IPS DF 4.7 (cell line): Measurements from ENCODE around the gene PLXNB3.

Experiments
- DNase-seq: peaks from one replicate; pipeline ENCODE4 v3.0.0-alpha.2; 2013; ENCODE audit warnings: low spot score; ENCODE audit errors: extremely low read depth

PLXNB3 gene

DNA sequence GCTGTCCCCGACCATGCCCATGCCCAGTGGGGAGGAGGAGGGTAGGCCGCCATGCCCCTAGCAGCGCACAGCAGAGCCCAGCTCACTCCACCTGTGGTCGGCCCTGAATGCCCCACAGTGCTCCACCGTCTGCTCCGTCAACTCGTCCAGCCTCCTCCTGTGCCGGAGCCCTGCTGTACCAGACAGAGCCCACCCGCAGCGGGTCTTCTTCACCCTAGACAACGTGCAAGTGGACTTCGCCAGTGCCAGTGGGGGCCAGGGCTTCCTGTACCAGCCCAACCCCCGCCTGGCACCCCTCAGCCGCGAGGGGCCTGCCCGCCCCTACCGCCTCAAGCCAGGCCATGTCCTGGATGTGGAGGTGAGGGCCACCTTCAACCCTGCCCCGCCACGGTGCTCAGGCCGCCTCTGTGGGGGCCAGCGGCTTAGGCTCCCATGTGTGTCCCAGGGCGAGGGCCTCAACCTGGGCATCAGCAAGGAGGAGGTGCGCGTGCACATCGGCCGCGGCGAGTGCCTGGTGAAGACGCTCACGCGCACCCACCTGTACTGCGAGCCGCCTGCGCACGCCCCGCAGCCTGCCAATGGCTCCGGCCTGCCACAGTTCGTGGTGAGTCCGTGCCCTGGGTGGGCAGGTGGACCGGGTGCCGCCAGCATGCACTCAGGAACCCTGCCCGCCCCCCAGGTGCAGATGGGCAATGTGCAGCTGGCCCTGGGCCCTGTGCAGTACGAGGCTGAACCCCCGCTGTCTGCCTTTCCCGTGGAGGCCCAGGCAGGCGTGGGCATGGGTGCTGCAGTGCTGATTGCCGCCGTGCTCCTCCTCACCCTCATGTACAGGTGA lies 9.9 kb downstream of the PLXNB3 start:
- DNase-seq: no peak

DNA sequence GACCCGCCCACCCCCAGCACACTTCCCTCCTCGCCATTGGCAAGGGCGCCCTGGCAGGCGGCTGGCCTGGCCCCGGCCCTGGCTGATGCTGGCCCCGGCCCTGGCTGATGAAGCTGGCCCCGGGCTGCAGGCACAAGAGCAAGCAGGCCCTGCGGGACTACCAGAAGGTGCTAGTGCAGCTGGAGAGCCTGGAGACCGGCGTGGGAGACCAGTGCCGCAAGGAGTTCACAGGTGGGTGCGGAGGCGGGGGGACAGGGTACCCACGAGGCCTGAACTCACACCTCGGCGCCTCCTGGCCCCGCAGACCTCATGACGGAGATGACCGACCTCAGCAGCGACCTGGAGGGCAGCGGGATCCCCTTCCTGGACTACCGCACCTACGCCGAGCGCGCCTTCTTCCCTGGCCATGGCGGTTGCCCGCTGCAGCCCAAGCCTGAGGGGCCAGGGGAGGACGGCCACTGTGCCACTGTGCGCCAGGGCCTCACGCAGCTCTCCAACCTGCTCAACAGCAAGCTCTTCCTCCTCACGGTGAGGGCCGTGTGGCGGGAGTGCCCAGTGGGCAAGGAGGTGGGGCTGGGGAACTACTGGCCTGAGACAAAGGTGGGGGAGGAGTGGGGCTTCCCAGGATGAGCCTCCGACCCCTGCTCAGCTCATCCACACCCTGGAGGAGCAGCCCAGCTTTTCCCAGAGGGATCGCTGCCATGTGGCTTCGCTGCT lies 10.7 kb downstream of the PLXNB3 start:
- no peak for DNase-seq

GRCh38 chrX:153775293-153776119 lies 11.5 kb downstream of the PLXNB3 start:
- DNase-seq: no peak

- DNase-seq: no peak
Observed at GRCh38 chrX:153776120-153776599, 12.1 kb downstream of the PLXNB3 start.

- no peak for DNase-seq
Observed at GRCh38 chrX:153776611-153777045, 12.6 kb downstream of the PLXNB3 start.

DNA sequence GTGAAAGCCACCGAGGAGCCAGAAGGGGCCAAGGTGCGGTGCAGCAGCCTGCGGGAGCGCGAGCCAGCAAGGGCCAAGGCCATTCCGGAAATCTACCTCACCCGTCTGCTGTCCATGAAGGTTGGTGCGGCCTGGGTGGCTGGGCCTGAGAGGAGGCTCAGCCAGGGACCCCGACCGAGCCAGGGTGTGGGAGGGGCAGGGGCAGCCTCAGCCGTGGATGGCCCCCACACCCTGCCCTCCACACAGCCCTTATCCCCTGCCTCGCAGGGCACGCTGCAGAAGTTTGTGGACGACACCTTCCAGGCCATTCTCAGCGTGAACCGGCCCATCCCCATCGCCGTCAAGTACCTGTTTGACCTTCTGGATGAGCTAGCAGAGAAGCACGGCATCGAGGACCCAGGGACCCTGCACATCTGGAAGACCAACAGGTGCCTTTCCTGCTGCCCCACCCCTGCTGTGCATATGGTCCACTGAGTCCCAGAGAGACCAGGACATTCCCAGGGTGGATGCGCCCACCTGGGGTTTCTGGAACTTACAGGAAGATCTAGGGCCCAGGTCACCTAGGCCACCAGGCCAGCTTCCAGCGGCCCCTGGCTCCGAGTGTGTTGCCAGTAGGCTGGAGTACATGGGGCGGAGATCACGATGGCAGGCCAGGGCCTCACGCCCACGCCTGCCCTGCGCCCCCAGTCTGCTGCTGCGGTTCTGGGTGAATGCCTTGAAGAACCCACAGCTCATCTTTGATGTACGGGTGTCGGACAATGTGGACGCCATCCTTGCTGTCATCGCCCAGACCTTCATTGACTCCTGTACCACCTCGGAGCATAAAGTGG lies 13.4 kb downstream of the PLXNB3 start:
- no peak for DNase-seq

DNA sequence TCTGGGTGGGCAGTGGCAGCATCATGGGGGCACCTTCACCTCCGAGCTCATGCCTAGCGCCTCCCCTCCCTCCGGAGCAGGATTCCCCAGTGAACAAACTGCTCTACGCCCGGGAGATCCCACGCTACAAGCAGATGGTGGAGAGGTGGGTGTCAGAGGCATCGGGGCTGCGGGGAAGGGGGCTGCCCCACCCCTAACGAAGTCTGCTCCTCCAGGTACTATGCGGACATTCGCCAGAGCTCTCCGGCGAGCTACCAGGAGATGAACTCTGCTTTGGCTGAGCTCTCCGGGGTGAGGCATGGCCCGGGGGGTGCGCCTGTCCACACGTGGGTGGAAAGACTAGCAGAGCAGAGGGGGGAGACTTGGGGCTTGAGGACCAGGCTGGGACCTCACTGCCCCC lies 14.1 kb downstream of the PLXNB3 start:
- no peak for DNase-seq

GRCh38 chrX:153778684-153779101 lies 14.6 kb downstream of the PLXNB3 start:
- DNase-seq: no peak

GRCh38 chrX:153779891-153780677 lies 16.0 kb downstream of the PLXNB3 start:
- no peak for DNase-seq

DNA sequence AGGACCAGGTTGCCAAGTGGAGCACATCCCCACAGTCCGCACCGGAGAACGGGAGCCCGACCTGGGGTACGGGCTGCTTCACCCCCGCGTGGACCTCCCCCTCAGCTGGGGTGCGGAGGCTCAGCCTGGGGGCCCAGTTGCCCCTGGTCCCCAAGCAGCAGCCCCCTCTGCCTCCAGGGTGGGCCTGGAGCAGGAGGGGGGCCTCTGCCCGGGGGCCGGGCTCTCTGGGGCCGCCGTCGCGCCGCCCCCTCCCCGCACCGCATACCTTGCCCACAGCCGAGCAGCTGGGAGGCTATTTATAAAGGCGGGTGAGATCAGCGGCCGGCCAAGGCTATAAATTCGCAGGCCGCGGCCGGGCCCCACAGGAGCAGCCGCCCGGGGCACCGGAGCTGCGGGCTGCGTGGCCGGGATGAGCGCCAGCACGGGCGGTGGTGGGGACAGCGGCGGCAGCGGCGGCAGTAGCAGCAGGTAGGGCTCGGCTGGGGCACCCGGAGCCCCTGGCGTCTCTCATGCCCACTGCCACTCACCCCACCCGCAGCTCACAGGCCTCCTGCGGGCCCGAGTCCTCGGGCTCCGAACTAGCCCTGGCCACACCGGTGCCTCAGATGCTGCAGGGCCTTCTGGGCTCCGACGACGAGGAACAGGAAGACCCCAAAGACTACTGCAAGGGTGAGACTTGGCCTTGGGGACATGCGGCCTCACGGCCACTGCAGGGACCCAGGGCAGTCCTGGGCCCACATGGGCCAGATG lies 16.8 kb downstream of the PLXNB3 start, which contains the start of gene SRPK3:
Gene SRPK3, plus strand, starts transcription at position 364 of the 750 bp plus-strand sequence. Its CDS starts 46 bp downstream, at position 410.
- no peak for DNase-seq

DNA sequence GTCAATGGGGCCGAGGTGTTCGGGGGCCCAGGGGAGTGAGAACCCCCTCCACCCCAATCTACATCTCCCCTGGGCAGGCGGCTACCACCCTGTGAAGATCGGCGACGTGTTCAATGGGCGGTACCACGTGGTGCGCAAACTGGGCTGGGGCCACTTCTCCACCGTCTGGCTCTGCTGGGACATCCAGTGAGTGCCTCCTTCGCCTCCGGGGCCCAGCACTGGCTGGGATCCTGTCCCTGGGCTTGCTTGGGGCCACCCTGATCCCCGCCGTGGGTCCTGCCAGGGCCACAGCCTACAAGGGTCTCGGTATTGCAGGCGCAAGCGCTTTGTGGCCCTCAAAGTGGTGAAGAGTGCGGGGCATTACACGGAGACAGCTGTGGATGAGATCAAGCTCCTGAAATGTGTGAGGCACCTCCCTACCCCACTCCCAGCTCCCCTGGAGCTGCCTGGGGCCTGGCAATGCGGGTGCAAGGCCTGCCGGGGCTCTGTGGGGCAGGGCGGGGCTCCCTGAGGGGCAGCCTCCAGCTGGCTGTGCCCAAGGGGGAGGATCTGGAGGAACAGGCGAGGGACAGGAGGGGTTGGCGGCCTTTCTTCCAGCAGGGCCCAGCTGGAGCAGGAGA lies 17.5 kb downstream of the PLXNB3 start:
- no peak for DNase-seq

DNA sequence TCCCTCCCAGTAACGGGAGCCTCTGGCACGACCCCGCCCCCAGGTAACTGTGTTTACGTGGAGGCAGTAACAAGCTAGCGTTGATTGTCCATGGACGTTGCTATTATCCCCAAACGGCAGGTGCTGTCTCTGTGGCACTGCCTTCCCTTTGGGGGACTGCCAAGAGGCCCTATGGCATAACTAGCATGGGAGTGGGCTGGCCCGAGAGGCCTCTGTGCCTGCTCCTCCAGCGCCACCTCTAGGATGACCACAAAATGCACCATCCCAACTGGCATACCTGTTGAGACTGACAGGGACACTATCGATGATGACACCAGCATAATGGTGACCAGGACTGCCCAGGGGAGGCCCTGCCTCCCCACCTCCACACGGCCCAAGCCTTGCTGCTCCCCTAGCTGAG lies 18.3 kb downstream of the PLXNB3 start:
- DNase-seq: no peak

DNA sequence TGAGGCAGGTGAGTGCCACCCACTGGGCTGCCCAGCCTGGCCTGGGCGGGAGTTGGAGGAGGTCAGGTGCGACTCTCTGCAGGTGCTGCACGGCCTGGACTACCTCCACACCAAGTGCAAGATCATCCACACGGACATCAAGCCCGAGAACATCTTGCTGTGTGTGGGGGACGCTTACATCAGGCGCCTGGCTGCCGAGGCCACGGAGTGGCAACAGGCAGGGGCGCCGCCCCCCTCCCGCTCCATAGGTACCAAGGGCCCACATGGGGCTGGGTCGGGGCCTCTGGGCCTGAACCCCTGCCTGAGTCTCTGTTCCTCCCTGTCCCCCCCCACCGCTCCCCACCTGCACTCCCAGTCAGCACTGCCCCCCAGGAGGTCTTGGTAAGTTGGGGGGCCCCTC lies 18.8 kb downstream of the PLXNB3 start:
- no peak for DNase-seq

GRCh38 chrX:153783378-153784013 lies 19.4 kb downstream of the PLXNB3 start:
- no peak for DNase-seq

- DNase-seq: no peak
Observed at GRCh38 chrX:153784325-153784967, 20.4 kb downstream of the PLXNB3 start.

DNA sequence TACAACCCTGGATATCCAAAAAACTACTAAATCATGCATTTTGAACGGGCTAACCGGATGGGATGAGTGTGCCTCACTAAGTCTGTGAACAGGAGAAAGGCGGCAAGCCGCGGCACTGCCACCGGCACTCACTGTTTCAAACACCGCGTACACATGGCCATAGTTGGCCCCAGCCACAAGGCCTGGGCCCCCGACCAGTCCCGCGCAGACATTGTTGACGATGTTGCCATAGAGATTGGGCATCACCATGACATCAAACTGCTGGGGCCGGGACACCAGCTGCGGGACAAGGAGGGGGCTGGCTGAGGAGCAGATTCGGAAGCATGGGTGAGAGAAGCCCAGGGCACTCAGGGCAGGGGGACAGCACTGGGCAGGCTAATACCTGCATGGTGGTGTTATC lies 22.6 kb downstream of the PLXNB3 start:
- DNase-seq: no peak

GRCh38 chrX:153789654-153790053 lies 25.6 kb downstream of the PLXNB3 start:
- no peak for DNase-seq
